NCI-H146 (cell line): ENCODE measurements around the gene PAPLN.
"Not testable (repeated sequence)": the region's sequence is repeated elsewhere in the genome, so short reads cannot be mapped to it uniquely, and the experiment has no call there.

Experiments
- DNase-seq: peaks from one replicate; lab custom pipeline; 2025; lab: John Stamatoyannopoulos, UW

Gene PAPLN, protein sequence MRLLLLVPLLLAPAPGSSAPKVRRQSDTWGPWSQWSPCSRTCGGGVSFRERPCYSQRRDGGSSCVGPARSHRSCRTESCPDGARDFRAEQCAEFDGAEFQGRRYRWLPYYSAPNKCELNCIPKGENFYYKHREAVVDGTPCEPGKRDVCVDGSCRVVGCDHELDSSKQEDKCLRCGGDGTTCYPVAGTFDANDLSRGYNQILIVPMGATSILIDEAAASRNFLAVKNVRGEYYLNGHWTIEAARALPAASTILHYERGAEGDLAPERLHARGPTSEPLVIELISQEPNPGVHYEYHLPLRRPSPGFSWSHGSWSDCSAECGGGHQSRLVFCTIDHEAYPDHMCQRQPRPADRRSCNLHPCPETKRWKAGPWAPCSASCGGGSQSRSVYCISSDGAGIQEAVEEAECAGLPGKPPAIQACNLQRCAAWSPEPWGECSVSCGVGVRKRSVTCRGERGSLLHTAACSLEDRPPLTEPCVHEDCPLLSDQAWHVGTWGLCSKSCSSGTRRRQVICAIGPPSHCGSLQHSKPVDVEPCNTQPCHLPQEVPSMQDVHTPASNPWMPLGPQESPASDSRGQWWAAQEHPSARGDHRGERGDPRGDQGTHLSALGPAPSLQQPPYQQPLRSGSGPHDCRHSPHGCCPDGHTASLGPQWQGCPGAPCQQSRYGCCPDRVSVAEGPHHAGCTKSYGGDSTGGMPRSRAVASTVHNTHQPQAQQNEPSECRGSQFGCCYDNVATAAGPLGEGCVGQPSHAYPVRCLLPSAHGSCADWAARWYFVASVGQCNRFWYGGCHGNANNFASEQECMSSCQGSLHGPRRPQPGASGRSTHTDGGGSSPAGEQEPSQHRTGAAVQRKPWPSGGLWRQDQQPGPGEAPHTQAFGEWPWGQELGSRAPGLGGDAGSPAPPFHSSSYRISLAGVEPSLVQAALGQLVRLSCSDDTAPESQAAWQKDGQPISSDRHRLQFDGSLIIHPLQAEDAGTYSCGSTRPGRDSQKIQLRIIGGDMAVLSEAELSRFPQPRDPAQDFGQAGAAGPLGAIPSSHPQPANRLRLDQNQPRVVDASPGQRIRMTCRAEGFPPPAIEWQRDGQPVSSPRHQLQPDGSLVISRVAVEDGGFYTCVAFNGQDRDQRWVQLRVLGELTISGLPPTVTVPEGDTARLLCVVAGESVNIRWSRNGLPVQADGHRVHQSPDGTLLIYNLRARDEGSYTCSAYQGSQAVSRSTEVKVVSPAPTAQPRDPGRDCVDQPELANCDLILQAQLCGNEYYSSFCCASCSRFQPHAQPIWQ

DNA sequence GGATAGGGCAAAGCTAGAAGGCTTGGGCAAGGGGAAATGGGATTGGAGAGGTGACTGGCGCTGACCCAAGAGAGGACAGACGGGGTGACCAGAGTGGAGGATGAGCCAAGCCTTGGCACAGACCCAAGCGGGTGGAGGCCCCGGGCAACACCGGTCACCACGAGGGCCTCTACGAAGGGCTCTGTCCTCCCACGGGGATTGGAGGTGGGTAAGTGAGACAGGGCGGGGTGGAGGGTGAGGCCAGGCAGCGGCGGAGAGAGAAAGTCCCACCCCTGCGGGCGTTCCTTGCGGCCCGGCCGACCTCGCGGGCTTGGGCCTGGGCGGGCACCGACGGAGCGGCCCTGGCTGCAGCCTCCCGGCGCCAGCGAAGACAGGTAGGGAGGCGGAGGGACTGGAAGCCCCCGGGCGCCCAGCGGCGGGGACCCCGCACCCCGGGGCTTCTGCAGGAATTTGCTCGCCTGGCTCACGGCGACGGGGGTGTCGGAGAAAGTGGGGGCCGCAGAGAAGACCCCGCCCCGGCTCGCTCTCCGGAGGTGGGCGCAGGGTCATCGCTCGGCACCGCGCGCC, at the start of gene PAPLN:
TSS of gene PAPLN (plus strand) at position 288 of the 567 bp plus-strand sequence. CDS start 2,273 bp downstream, outside the sequence.
- no peak for DNase-seq

DNA sequence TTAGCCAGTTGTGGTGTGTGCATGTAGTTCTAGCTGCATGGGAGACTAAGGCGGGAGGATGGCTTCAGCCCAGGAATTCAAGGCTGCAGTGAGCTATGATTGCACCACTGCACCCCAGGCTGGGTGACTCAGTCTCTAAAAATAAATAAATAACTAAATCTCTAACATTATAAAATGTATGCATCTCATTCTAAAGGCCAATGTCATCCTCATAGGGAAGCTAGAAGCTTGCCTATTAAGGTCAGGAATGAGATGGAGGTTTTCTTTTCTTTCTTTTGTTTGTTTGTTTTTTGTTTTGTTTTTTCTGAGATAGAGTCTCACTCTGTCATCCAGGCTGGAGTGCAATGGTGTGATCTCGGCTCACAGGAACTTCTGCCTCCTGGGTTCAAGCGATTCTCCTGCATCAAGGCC, 48.8 kb upstream of the PAPLN start:
- DNase-seq: no peak

DNA sequence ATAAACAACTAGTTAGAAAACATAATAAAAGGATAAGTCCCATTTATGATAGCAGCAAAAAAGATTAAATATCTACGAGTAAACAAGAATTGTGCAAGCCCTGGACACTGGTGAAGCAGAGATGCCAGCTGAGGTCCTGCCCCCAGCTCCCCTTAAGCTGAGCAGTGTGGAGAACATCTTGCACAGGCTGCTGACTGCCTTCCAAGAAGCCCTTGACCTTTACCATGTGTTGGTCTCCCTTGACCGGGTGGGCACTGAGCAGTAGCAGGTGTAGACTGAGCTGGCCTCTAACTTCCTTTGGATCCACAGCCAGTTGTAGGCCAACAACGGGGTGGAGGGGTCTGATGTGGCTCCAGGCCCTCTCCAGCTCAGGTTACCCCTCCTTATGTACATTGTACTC, 47.7 kb upstream of the PAPLN start:
- DNase-seq: no peak

DNA sequence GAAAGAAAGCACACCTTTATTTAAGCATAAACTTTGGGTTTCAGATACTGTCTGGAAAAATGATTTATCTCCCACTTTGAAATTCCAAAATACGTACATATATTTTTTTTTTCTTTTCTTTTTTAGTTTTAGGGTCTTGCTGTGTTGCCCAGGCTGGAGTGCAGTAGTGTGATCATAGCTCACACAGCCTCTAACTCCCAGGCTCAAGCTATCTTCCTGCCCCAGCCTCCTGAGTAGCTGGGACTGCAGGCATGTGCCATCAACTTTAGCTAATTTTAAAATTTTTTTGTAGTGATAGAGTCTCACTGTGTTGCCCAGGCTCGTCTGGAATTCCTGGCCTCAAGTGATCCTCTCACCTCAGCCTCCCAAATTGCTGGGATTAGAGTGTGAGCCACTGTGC, 45.9 kb upstream of the PAPLN start:
- DNase-seq: no peak

DNA sequence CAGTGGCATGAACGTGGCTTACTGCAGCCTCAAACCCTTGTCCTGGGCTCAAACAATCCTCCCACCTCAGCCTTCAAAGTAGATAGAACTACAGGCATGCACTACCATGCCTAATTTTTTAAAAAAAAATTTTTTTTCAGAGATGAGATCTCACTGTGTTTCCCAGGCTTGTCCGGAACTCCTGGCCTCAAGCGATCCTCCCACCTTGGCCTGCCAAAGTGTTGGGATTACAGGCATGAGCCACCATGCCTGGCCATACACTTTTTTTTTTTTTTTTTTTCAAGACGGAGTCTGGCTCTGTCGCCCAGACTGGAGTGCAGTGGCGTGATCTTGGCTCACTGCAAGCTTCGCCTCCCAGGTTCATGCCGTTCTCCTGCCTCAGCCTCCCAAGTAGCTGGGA, 43.0 kb upstream of the PAPLN start:
- not testable (repeated sequence) for DNase-seq

DNA sequence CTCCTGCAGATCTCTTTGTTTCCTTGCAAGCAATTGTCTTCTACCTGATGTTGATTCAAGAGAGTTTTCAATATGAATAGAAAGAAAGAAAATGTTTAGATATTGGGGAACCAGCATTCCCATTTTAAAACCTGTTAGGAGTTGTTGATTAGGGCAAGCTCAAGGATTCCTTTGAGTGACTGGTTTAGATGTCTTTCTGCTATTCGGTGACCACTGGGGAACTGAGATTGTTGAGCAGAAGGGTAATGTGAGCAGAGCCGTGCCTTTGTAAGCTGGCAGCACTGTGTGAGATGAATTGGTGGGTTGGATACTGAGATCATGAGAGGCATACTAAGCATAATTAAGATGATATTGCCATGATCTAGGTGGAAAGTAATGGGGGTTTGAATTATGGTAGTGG, 39.1 kb upstream of the PAPLN start:
- no peak for DNase-seq

DNA sequence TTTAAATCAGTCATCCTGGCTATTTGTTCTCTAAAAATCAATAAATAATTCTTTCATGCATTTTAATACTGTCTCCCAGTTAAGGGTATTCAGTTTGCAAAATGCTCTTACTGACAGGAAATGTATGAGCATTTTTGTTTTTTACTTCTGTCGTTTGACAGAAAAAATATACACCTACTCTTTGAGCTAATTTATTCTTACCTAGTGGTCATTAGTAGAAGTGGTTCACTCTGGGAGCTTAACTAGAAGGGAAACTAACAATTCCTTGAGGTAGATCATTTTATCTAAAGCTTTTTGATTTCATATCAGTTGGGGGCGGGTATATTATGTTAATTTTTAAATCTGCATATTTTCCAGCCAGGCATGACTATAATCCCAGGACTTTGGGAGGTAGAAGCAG, 33.8 kb upstream of the PAPLN start:
- no peak for DNase-seq

DNA sequence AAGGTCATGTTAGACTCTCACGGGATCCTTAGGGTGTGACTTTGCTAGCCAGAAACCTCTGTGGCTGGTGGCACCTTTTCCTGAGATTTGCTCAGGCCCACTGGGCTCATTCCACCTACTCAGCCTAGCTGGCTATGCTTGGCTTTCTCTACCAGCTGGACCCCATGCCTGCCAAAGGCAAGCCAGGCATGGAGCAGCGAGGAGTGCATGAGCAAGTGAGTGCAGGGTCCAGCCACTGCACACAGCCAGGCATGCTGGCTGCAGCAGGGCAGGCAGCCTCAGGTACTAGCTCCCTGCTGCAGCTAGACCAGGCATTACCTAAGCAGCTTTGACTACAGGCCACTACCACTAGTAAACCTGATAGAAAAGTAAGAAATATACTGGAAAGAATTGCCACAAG, 29.7 kb upstream of the PAPLN start:
- DNase-seq: no peak

DNA sequence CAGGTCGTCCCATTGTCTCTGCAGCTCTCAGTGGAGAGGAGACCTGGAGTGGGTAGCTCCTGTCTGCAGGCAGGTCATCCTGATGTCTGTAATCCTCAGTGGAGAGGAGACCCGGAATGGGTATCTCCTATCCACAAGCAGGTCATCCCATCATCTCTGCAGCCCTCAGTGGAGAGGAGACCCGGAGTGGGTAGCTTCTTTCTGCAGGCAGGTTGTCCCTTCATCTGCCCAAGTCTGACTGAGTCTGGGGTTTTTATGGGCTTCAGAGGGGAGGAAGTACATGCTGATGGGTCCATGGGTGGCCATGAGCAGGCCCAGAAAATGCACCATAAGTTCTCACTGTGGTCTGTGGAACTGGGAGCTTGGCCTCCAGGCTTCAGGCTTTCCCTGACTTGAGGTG, 28.9 kb upstream of the PAPLN start:
- no peak for DNase-seq

DNA sequence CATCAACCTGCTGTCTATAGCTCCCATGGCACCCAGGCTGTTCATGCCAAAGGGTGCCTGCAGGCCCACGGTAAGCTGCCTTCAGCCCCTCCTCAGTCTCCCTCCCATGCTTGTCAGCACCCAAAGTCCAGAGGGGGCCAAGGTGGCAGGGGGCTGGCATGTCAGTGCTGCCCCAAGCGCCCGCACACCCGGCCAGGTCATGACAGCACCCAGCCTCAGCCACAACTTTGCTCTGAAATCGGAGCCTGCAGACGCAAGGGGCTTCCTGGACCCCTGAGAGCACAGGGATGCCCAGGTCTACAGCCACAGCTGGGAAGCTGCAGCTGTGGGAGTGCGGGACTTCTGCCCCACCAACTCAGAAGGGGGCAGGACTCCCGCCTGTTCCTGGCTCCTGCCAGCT, 28.5 kb upstream of the PAPLN start:
- DNase-seq: no peak

DNA sequence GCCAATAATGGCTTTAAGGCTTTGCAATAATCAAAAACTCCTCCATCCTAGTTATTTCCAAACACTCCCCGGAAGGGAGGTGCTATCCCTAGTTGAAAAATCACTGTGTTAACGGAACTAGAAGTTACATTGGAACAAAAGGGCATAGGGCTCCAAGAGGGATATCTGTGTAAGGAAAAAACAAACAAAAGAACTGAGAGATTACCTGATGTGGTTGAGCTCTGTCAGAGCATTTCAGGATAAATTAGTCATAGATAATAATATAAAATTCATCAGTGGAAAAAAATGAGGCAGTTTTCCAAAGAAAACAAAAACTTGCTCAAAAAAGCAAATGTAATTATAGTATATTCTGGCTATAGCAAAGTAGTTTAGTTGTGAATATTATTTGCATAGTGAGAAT, 27.4 kb upstream of the PAPLN start:
- DNase-seq: no peak

DNA sequence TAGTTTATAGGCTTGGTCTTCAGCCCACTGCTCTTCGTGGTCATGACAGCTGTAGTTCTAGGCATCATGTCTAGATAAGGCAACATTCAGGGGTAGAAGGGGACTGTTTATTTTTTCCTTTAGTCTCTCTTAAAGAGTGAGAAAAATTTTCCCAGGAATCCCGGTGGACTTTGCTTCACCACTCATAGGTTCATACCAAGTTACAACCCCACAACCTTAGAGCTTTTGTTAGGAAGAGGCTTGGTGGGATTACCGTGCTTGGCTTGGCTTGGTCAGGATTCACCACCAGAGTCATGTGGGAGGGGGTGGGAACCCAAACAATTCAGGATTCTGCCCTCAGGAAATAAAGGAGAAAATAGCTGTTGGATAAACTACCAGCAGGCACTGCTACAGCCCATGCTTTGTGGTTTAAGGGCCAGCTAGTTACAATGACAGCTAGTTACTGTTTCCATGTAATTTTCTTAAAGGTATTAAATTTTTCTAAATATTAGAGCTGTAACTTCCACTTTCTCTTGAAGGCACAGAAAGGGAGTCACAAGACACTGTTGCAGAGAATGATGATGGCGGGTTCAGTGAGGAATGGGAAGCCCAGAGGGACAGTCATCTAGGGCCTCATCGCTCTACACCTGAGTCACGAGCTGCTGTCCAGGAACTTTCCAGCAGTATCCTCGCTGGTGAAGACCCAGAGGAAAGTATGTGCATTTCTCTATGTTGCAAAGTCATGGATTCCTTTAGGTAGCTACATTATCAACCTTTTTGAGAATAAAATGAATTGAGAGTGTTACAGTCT, 25.9 kb upstream of the PAPLN start:
- DNase-seq: no peak

DNA sequence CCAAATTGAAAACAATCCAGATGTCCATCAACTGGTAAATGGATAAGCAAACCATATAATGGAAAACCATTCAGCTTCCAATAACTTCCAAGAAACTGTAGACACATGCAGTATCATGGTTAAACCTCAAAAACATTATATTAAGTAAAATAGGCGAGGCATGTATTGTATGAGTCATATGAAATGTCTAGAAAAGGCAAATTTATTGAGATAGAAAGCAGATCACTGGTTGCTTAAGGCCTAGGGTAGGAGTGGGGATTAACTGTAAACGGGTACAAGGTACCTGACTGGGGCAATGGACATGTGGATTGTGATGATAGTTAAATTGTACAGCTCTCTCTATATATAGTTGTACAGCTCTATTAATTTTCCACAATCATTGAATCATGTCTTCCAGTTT, 21.3 kb upstream of the PAPLN start:
- DNase-seq: no peak

DNA sequence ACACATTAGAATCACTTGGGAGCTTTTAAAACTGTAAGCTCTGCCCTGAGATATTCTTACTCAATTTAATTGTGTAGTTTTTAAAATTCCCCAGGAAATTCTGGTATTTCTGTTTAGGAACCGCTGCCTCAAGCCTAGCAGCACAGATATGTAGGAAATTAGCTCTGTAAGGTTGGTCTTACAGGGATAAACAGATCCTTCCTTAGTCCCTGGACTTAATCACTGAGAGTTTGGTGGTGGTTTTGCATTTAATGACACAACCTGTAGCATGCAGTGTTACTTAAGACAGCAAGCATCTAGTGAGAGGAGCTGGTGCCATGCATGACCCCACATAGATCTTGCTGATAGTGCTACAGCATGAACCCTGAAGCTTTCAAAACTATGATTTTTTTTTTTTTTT, 19.9 kb upstream of the PAPLN start:
- no peak for DNase-seq

DNA sequence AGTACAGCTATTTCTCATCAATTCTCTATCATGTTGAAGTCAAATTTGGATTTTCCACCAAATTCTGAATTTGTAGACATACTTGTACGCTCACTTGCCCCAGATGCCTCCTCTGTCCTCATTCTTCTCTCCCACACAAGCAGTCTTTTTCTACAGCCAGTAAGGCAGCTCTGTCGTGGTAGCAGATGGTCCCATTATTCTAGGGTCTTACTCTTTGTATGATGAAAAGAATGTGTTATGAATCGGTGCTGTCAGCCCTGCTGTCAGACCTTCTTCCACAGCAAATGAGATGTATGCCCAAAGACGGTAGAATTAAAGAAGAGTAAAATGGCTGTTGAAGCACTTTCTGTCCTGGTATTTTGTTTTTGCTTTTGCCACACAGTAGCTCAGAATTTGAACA, 17.2 kb upstream of the PAPLN start:
- DNase-seq: no peak

DNA sequence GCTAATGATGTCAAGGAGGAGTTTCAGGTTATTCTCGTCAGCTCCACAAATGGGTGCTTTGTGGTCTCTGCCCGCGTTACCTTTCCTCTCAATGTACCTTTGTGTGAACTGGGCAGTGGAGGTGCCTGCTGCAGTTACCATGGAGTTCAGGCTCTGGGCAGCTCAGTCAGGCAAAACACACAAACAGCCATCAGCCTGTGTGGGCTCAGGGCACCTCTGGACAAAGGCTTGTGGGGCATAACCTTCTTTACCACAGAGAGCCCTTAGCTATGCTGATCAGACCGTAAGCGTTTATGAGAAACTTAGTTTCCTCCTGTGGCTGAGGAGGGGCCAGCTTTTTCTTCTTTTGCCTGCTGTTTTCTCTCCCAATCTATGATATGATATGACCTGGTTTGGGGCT, 16.7 kb upstream of the PAPLN start:
- no peak for DNase-seq

DNA sequence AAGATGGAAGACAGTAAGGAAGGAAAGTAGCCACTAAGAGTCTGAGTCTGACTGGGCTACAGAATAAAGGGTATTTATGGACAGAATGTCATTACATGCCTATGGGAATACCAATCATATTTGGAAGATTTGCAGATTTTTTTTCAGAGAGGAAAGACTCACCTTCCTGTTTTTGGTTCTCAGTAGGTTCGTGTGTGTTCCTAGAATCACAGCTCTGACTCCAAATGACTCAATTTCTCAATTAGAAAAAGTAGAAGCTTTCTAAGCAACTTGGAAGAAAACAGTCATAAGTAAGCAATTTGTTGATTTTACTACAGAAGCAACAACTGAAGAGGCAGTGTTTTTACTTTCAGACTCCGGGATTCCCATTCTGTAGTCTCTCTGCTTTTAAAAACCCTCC, 15.4 kb upstream of the PAPLN start:
- no peak for DNase-seq

DNA sequence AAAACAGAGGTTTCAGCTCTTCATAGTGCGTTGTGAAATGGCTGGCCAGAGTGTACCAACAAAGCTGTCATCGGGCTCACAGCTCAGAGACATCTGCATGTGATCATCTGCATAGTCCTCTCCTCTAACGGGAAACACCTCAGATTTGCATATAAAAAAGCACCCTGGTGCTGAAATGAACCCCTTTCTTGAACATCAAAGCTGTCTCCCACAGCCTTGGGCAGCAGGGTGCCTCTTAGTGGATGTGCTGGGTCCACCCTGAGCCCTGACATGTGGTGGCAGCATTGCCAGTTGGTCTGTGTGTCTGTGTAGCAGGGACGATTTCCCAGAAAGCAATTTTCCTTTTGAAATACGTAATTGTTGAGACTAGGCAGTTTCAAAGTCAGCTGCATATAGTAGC, 14.3 kb upstream of the PAPLN start:
- no peak for DNase-seq

DNA sequence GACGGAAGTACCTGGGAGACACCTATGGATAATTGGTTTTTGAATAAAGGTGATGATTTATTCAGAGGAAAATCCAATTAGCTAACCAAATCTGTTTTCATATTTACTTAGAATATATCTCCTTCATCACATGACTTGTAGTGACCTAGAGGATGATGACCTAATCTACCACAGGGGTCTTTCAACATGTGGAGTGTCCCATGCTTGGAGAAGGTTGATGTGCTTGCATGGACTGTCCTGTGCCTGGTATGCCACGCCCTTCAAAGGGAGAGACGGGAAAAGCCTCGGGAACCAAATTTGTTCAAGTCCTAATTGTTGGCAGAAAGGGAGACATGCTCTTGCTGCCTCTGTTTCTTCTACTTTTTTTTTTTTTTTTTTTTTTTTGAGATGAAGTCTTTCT, 11.8 kb upstream of the PAPLN start:
- DNase-seq: no peak

DNA sequence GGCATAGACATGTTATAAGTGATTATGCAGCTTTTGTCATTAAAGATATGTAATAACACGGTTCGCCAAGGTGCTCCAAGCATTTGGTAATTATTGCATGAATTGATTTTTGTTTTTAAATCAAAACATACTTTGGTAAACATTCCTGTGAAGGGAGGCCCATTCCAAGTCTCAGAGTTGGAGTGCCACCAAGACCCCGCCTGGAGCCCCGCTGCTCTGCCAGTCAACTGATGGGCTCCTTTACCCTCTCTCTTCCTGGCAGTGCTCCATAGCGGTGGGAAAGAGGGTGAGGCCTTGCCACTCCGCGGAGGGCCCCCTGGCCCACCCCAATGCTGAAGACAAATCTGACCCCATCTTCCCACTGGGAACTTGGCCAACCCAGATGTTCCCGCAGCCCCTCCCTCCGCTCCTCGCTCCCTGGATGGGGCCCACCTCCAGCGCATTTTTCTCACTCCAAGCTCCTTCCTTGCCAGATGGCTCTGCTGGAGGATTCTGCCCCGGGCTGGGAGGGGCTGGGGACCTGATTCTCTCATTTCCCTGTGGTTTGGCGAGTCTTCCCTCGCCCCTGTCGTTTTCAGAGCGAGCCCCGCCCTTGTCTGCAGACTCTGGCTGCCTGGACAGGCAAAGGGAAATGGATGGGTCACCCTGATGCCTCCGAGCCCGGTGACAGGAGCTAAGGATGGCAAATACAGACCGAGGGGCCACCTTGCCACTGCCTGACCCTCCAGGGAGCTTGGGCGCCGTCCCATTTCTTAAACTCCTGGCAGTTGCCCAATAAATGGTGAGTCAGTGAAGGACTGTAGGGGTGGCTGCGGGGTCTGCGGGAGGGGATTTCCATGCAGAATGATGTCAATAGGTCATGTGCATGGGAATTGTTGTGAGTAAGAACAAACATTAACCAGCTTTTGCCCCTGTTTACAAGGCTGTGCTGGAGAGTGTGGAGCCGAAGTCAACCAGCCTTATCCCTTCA, 9.2 kb upstream of the PAPLN start:
- DNase-seq: no peak
